Stomach (tissue), 9 donors: Measurements from ENCODE around the gene DST. TPM values are rescaled to one million over a fixed set of nuclear protein-coding genes. Genes with fewer than 3 reads are reported as not detected.
A peak's percentile ranks its signal among the peaks of the same experiment; 100 is the strongest.

Experiments
- DNase-seq, 2 donors: peaks; one replicate each; pipeline versions ENCODE4 v3.0.0 to v3.0.0-alpha.2; 2013 to 2019
- H3K27ac ChIP-seq, 5 donors: fragments of 200-600 bp in 4 of 5; sonication (generic) in 4 of 5; one replicate each; pipeline ENCODE4 v1.5.1; 2013 to 2019; ENCODE audit warnings: mild to moderate bottlenecking in 1 of 5, moderate library complexity in 1 of 5
- H3K27me3 ChIP-seq, 3 donors: fragments of 200-600 bp; sonication (generic); one replicate each; pipeline ENCODE4 v1.5.1; 2017 to 2019; ENCODE audit warnings: mixed run types in 1 of 3
- H3K36me3 ChIP-seq, 4 donors: fragments of 200-600 bp; sonication (generic); 1 replicate in 3 of 4; 2 replicates in 1 of 4; pipeline ENCODE4 v1.5.1; 2016 to 2019
- H3K4me1 ChIP-seq, 4 donors: fragments of 200-600 bp; sonication (generic); one replicate each; pipeline ENCODE4 v1.5.1; 2016 to 2019
- H3K4me3 ChIP-seq, 4 donors: fragments of 200-600 bp; sonication (generic) in 3 of 4; one replicate each; pipeline ENCODE4 v1.5.1; 2016 to 2019; ENCODE audit warnings: mild to moderate bottlenecking in 1 of 4
- H3K9me3 ChIP-seq, 4 donors: fragments of 200-600 bp; sonication (generic); one replicate each; pipeline ENCODE4 v1.5.1; 2016 to 2019
- EP300 ChIP-seq: sonication (generic); formaldehyde crosslinking; IDR thresholded peaks from one replicate; pipeline ENCODE4 v1.6.1; 2017; ENCODE audit warnings: antibody characterized with exemption
- POLR2A ChIP-seq, 4 donors: fragments of 450-650 bp; IDR thresholded peaks; one replicate each; pipeline ENCODE4 v1.6.1; 2016; ENCODE audit warnings: antibody characterized with exemption in 4 of 4, control low read depth in 2 of 4, mild to moderate bottlenecking in 1 of 4, moderate library complexity in 1 of 4
- POLR2AphosphoS5 ChIP-seq, 3 donors: sonication (generic); formaldehyde crosslinking; IDR thresholded peaks; one replicate each; pipeline ENCODE4 v1.6.1; 2016; ENCODE audit warnings: antibody characterized with exemption in 3 of 3
- WGBS, 5 donors: extraction: QIAGEN DNeasy Blood & Tissue Kit in 3 of 5; methylation state at CpG; one replicate each; pipeline versions ENCODE4 v1.1.5 to v1.1.7; 2013 to 2018; 5-methylcytosine and 5-hydroxymethylcytosine counted together
- intact Hi-C: fragments of 100-400 bp; cut with DNase I; formaldehyde crosslinking; loops from one replicate; pipeline ENCODE4 v1.15.1; 2023; ENCODE audit warnings: low total_unique reads
- polyA plus RNA-seq, 3 donors: library from polyadenylated mRNA; stranded (reverse); fragments of 200-250 nt; gene quantifications; one replicate each; pipeline ENCODE4 v1.2.3, GENCODE V29; 2013
- total RNA-seq, 5 donors: library from RNA; depleted of rRNA; stranded (reverse); fragments of >200 nt; gene quantifications; one replicate each; pipeline versions ENCODE4 v1.1.0 to v1.2.3, GENCODE V29; 2014 to 2016
- TF ChIP-seq, protein P1 (sequence below), 7 experiments: fragments of 450-650 bp in 4 of 7; fragments of 200-600 bp in 3 of 7; sonication (generic) in 3 of 7; IDR thresholded peaks; one replicate each; pipeline ENCODE4 v1.5.1; 2016 to 2019; ENCODE audit warnings: antibody characterized with exemption in 7 of 7, control low read depth in 2 of 7, mild to moderate bottlenecking in 1 of 7
- donor health status: healthy with polysubstance abuse.
- donor health status: Bipolar disorder and iron deficiency.
- donor health status: healthy.

Gene DST
- total and polyA plus RNA-seq, 8 donors: 16.3 to 623 (median 200) TPM

DNA sequence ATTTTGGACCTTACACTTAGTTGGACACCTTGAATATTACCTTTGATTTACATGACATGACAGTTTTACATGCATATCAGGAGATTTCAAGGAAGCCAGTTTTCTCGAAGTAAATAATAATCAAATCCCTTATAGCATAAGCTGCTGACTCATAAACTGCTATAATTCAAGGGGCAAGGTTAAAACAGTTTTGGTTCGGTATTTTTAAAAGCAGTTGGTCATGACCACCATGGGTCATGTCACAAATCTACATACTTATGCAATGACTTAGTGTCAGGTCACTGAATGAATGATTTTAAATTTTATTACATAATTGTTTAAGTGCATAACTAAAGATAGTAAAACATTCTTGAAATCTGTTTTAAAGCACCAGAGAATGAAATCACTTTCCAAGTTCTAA, 158.0 kb downstream of the DST start:
- Histone ChIP-seq H3K9me3 (no peaks in the 10 kb centered on the region), H3K27me3 (no peaks in the 10 kb centered on the region), H3K4me1 (peaks cover 0 to 36% (median 9%) of the 10 kb centered on the region in 4 donors), H3K4me3 (no peak overlapping the region), H3K36me3 (peaks cover 0 to 79% (median 59%) of the 10 kb centered on the region in 4 donors), H3K27ac (peak overlapping the region in 1 of 5 donors; percentile 50)
- no peak for TF ChIP-seq POLR2AphosphoS5 (IDR thresholded peaks at IDR 0.05)
- no peak for TF ChIP-seq EP300
- TF ChIP-seq POLR2A (IDR thresholded peaks at IDR 0.05): no peak
- TF ChIP-seq, protein P1, sequence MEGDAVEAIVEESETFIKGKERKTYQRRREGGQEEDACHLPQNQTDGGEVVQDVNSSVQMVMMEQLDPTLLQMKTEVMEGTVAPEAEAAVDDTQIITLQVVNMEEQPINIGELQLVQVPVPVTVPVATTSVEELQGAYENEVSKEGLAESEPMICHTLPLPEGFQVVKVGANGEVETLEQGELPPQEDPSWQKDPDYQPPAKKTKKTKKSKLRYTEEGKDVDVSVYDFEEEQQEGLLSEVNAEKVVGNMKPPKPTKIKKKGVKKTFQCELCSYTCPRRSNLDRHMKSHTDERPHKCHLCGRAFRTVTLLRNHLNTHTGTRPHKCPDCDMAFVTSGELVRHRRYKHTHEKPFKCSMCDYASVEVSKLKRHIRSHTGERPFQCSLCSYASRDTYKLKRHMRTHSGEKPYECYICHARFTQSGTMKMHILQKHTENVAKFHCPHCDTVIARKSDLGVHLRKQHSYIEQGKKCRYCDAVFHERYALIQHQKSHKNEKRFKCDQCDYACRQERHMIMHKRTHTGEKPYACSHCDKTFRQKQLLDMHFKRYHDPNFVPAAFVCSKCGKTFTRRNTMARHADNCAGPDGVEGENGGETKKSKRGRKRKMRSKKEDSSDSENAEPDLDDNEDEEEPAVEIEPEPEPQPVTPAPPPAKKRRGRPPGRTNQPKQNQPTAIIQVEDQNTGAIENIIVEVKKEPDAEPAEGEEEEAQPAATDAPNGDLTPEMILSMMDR (IDR thresholded peaks at IDR 0.05): no peak
- intact Hi-C loops: no loop called here
- 65 to 75% (median 67%) methylated on average over 2 of the region's 2 CpGs for WGBS, 5 donors
- DNase-seq: no peak

DNA sequence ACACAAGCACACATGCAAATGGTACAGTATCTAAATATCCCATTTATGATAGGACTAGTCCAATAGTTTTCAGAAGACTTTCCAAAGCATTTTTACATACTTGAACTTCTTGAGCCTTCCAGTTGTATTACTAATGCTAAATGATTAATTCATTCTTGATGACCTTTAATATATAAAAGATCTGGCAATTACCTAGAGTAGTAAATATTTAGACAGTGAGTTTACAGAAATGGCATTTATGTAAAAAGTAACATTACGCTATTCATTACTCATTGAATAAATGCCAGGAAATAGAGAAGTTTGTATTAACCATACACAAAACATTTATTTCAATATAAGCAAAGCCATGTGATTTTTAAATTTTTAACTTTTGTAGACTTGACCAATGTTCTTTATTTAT, 158.8 kb downstream of the DST start:
- 16 to 43% (median 27%) methylated on average over 1 of the region's 1 CpG for WGBS, 5 donors
- Histone ChIP-seq H3K36me3 (peaks cover 0 to 79% (median 59%) of the 10 kb centered on the region in 4 donors), H3K9me3 (no peaks in the 10 kb centered on the region), H3K27me3 (no peaks in the 10 kb centered on the region), H3K4me3 (no peak overlapping the region), H3K4me1 (peaks cover 0 to 36% (median 9%) of the 10 kb centered on the region in 4 donors), H3K27ac (peak overlapping the region in 1 of 5 donors; percentile 50)
- intact Hi-C loops: no loop called here
- no peak for DNase-seq
- TF ChIP-seq POLR2AphosphoS5 (IDR thresholded peaks at IDR 0.05) (no peak), POLR2A (IDR thresholded peaks at IDR 0.05) (no peak), EP300 (no peak)
- TF ChIP-seq, protein P1 (IDR thresholded peaks at IDR 0.05): no peak

DNA sequence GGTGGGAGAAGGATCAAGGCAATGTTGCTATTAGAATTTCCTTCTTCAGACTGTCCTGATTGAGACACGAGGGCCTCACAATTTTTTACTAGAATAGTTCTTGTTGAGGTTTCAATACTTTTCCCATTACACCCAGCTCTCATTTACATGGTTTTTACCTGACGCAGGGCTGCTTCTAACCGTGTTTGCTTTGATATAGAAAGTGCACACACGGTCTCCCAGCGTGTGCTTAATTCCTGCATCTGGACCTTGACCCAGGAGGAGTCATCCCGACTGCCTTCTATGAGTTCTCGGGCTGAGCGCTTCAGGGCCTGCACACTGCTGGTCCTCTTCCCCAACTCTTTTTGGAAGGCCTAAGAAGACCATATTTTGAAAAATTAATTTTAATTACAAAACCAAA, 160.2 kb downstream of the DST start:
- H3K4me3 ChIP-seq: no peak overlapping the region
- H3K4me1 ChIP-seq: peaks cover 0 to 36% (median 9%) of the 10 kb centered on the region in 4 donors
- WGBS, 5 donors: 35 to 71% (median 45%) methylated on average over 8 of the region's 8 CpGs
- intact Hi-C loops: no loop called here
- DNase-seq: peak; percentile 41 to 74
- peak overlapping the region in 3 of 5 donors; percentile 6 to 50 (median 15) for H3K27ac ChIP-seq
- peak in 1 of 3 donors; percentile 44 for TF ChIP-seq POLR2AphosphoS5 (IDR thresholded peaks at IDR 0.05)
- TF ChIP-seq, protein P1 (IDR thresholded peaks at IDR 0.05): no peak
- H3K36me3 ChIP-seq: peaks cover 0 to 72% (median 54%) of the 10 kb centered on the region in 4 donors
- no peaks in the 10 kb centered on the region for H3K9me3 ChIP-seq
- no peaks in the 10 kb centered on the region for H3K27me3 ChIP-seq

DNA sequence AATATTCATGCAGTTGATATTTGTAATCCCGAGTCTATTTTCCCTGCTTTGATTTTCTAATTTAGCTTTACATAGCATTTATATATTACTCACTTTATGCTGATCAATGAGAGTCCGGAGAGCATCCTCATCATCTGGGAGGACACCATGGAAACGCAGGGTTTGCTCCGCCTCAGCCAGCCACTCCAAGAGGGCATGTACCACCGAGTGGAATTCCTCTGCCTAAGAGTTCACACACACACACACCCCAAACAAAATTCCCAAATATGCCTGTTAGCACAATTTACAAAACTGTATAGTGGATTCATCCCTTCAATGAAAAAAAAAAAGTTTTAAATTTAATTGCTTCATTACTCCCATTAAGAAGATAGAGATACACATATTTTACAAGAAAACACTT, 160.7 kb downstream of the DST start:
- H3K36me3 ChIP-seq: peaks cover 0 to 71% (median 55%) of the 10 kb centered on the region in 4 donors
- H3K4me3 ChIP-seq: no peak overlapping the region
- no peaks in the 10 kb centered on the region for H3K9me3 ChIP-seq
- DNase-seq: no peak
- H3K4me1 ChIP-seq: peaks cover 0 to 41% (median 9%) of the 10 kb centered on the region in 4 donors
- peak overlapping the region in 3 of 5 donors; percentile 6 to 50 (median 15) for H3K27ac ChIP-seq
- 83 to 93% (median 89%) methylated on average over 5 of the region's 5 CpGs for WGBS, 5 donors
- intact Hi-C loops: no loop called here
- TF ChIP-seq, protein P1 (IDR thresholded peaks at IDR 0.05): no peak
- TF ChIP-seq EP300 (no peak), POLR2A (IDR thresholded peaks at IDR 0.05) (no peak), POLR2AphosphoS5 (IDR thresholded peaks at IDR 0.05) (no peak)
- H3K27me3 ChIP-seq: no peaks in the 10 kb centered on the region
